ENCODE results near the gene PRKAG3.
"Not testable (repeated sequence)": the region's sequence is repeated elsewhere in the genome, so short reads cannot be mapped to it uniquely, and the experiment has no call there.

Gene PRKAG3

GRCh38 chr2:218780851-218781690, 50.5 kb downstream of the PRKAG3 start:
- peak in 2 of 4 experiments; percentile 19 to 36 for DNase-seq

DNA sequence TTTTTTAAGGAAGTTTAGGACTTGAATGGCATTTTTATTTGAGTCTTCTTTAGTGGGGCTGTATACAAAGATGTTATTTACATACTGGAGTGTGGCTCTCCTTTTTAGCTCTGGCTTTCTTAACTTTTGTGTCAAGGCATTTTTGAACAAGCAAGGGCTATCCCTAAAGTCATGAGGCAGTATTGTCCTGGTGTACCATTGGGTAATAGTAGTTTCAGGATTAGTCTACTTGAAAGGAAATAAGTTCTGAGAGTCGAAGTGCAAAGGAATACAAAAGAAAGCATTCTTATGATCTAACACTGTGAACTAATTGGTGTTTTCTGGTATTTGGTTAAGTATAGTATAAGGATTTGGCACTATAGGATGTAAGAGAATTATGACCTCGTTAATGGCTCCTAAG, 51.6 kb downstream of the PRKAG3 start:
- DNase-seq, result no peak

DNA sequence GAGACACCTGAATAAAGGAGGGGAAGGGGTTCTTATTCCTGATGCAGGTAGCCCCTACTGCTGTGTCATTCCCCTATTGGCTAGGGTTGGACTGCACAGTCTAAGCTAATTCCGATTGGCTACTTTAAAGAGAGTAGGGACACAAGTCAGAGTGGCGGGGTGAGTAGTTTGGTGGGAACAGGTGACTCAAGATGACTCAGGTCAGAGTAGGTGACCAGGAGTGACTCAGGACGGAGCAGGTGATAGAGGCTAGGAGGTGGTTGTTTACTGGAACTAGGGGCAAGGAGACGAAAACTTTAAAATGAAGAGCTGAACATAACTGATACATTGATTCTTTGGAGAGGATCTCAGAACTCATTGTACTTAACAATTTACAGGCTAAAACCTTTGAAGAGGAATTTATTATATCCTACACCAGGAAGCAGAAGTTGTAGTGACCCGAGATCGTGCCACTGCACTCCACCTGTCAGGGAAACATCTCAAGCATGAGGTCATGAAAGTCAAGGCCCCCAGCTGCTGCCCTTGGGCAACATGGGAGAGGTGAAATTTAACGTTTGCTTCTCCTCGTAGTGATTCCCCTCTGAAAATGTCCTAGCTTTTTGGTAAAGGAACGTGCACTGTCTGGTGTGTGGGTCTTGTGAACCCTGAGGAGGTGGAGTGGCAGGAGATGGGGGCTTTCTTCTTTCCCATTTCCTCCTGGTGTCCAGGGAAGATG, 54.2 kb downstream of the PRKAG3 start:
- no peak for DNase-seq

DNA sequence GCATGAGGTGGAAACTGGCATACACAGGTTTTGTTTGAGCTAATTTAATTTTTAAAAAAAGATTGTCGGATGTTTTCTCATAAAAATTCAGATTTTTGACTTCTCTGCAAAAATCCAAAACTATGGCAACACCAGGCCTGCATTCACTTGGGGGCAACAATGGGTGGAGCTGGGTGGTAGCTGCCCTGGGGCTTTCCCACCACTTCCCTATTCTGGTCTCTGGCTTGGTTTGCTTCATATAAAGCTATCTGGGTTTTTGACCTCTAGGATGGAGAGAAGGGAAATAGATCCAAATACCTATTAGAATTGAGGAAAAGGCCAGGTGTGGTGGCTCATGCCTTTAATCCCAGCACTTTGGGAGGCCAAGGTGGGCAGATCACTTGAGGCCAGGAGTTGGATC, 55.1 kb downstream of the PRKAG3 start:
- peak in 1 of 4 experiments; percentile 29 for DNase-seq

DNA sequence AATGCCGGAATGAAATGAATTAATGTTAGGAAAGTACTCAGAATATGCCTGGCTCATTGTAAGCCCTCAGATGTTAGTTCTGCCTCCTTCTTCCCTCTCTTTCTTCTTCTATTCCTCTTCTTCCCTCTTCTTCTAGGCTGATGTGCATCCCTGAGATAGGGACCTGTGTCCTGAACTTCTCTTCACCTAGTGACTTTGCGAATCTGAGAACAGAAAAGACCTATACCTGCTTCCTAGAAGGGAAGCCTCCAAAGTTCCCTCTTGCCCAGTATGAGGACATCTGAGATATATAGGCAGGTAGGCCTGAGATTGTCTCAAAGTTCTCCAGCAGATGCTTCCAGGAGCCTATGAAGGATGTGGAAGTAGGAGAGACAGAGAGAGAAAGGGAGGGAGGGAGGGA, 57.7 kb downstream of the PRKAG3 start:
- no peak for DNase-seq

- not testable (repeated sequence) for DNase-seq
These were observed 58.8 kb downstream of the PRKAG3 start for GRCh38 chr2:218772759-218773158.

Measured in suppressor macrophage (primary cell).